BJ (cell line): ENCODE data around the gene PADI2. TPM values are rescaled to one million over a fixed set of nuclear protein-coding genes. Genes with fewer than 3 reads are reported as not detected.

Experiments
- CTCF ChIA-PET: fragments of 350-600 bp; formaldehyde crosslinking; extraction: SDS; loops from one replicate; lab custom pipeline; 2021; ENCODE audit warnings: antibody characterized with exemption, inconsistent platforms; lab: Yijun Ruan, JAX
- POLR2A ChIA-PET: fragments of 300-600 bp; sonication (Branson Sonifier 250); formaldehyde crosslinking; extraction: SDS; loops from one replicate; lab custom pipeline; 2021; ENCODE audit warnings: antibody characterized with exemption; lab: Charles Lee
- DNase-seq: peaks from one replicate; pipeline ENCODE4 v3.0.0-alpha.2; 2011; ENCODE audit warnings: low read depth
- H3K27me3 ChIP-seq: 2 replicates; pipeline ENCODE4 v1.6.0; 2011; ENCODE audit warnings: low read length; ENCODE audit not compliant: control insufficient read depth, insufficient read depth
- H3K36me3 ChIP-seq: 2 replicates; pipeline ENCODE4 v1.5.1; 2011; ENCODE audit warnings: low read length; ENCODE audit not compliant: control insufficient read depth, insufficient read depth
- H3K4me3 ChIP-seq: 2 replicates; pipeline ENCODE4 v1.5.1; 2011; ENCODE audit warnings: low read depth, mild to moderate bottlenecking, control low read depth, low read length
- polyA plus RNA-seq: library from polyadenylated mRNA; depleted of rRNA; stranded (reverse); fragments of >200 nt; gene quantifications from 2 replicates; pipeline ENCODE4 v1.2.3, GENCODE V29; 2011
- TF ChIP-seq, protein P1 (sequence below): IDR thresholded peaks from 2 replicates; pipeline ENCODE4 v1.5.1; 2011; ENCODE audit warnings: low read depth, mild to moderate bottlenecking, control low read depth, inconsistent platforms, low read length, moderate library complexity; ENCODE audit not compliant: insufficient read depth

PADI2 gene
- polyA plus RNA-seq, 1 experiment = 0.15 TPM

DNA sequence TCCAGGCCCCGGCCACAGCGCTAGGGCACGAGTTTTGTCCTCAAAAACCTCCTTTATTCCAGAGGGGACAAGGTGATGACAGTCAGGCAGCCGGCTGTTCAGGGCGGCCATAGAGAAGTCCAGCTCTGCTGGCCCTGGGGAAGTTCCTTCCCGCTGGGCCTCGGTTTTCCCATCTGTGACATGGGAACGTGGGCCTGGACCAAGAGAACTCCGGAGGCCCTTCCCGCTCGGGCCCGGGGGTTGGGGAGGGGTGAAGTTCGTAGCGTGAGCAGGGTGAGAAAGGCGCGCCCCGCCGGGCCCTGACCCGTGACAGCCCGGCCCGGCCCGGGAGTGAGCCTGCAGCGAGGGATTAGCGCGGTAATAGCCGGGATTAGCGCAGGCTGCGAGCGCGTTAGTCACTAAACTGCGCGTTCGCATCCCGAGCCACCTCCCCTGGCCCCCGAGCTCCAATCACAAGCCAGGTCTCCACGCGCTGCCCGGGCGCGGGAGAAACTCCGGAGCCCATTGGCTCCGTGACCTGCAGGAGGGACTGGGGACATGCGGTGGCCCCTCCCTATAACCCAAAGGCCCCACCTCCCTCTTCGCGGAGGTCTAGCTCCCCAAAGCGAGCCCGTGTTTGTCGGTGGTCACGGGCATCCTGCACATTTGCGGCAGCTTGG lies 29.8 kb upstream of the PADI2 start:
- ChIA-PET CTCF (interaction anchor here (2.3 kb wide), 1 partner anchor 9 kb away, joined by 7 read pairs; no protein-coding TSS in a partner anchor), POLR2A (no interaction called here)
- TF ChIP-seq, protein P1, sequence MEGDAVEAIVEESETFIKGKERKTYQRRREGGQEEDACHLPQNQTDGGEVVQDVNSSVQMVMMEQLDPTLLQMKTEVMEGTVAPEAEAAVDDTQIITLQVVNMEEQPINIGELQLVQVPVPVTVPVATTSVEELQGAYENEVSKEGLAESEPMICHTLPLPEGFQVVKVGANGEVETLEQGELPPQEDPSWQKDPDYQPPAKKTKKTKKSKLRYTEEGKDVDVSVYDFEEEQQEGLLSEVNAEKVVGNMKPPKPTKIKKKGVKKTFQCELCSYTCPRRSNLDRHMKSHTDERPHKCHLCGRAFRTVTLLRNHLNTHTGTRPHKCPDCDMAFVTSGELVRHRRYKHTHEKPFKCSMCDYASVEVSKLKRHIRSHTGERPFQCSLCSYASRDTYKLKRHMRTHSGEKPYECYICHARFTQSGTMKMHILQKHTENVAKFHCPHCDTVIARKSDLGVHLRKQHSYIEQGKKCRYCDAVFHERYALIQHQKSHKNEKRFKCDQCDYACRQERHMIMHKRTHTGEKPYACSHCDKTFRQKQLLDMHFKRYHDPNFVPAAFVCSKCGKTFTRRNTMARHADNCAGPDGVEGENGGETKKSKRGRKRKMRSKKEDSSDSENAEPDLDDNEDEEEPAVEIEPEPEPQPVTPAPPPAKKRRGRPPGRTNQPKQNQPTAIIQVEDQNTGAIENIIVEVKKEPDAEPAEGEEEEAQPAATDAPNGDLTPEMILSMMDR = no peak
- DNase-seq = no peak
- no peaks in the 10 kb centered on the region for H3K27me3 ChIP-seq
- H3K4me3 ChIP-seq = no peak overlapping the region
- no peaks in the 10 kb centered on the region for H3K36me3 ChIP-seq

GRCh38 chr1:17145648-17146047 lies 26.4 kb upstream of the PADI2 start:
- no peaks in the 10 kb centered on the region for H3K36me3 ChIP-seq
- TF ChIP-seq, protein P1 = no peak
- no peaks in the 10 kb centered on the region for H3K27me3 ChIP-seq
- no peak for DNase-seq
- no peak overlapping the region for H3K4me3 ChIP-seq
- ChIA-PET POLR2A (no interaction called here), CTCF (interaction anchor here (1.0 kb wide), 1 partner anchor 8 kb away, joined by 3 read pairs; no protein-coding TSS in a partner anchor)

GRCh38 chr1:17143760-17144159 lies 24.5 kb upstream of the PADI2 start:
- TF ChIP-seq, protein P1 = no peak
- POLR2A ChIA-PET = no interaction called here
- H3K36me3 ChIP-seq = no peaks in the 10 kb centered on the region
- no peaks in the 10 kb centered on the region for H3K27me3 ChIP-seq
- DNase-seq = no peak
- CTCF ChIA-PET = no interaction called here
- no peak overlapping the region for H3K4me3 ChIP-seq

GRCh38 chr1:17141441-17142197 lies 22.4 kb upstream of the PADI2 start:
- no peaks in the 10 kb centered on the region for H3K27me3 ChIP-seq
- TF ChIP-seq, protein P1 = no peak
- no peak overlapping the region for H3K4me3 ChIP-seq
- DNase-seq = no peak
- H3K36me3 ChIP-seq = no peaks in the 10 kb centered on the region
- ChIA-PET CTCF (interaction anchor here (1.3 kb wide), 1 partner anchor 11 kb away, joined by 3 read pairs; no protein-coding TSS in a partner anchor), POLR2A (no interaction called here)

DNA sequence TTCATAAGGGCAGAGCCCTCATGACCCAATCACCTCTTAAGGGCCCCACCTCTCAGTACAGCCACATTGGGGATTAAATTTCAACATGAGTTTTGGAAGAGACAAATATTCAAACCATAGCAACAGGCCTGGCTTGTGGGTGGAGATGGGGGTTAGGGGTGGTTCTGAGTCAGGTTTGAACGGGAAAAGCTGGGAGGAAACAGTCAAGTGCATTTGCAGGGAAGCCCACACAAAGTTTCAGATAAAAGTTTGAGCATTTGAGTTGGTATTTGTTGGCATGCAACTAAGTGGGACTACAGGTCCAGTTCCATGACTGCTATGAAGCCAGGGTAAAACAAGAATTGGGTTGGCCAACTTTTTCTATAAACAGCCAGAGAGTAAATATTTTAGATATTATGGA lies 21.0 kb upstream of the PADI2 start:
- ChIA-PET POLR2A (no interaction called here), CTCF (interaction anchor here (1.8 to 1.9 kb wide), 2 partner anchors 9 to 14 kb away, joined by 4 to 7 read pairs; no protein-coding TSS in a partner anchor)
- Histone ChIP-seq H3K36me3 (no peaks in the 10 kb centered on the region), H3K4me3 (no peak overlapping the region), H3K27me3 (0 out of 2 replicates have a peak, but pooled peaks cover 2% of the 10 kb centered on the region)
- TF ChIP-seq, protein P1 = no peak
- DNase-seq = no peak
